GM12892 (cell line): ENCODE data around the gene DGKB.

Experiments used
- POLR2A ChIP-seq: IDR thresholded peaks from 2 replicates; pipeline ENCODE4 v1.6.1; 2011; ENCODE audit warnings: low read depth, low read length, control low read depth
- POLR2AphosphoS5 ChIP-seq: IDR thresholded peaks from 2 replicates; pipeline ENCODE4 v1.6.1; 2011; ENCODE audit warnings: low read depth, low read length, control low read depth
- TAF1 ChIP-seq: IDR thresholded peaks from 2 replicates; pipeline ENCODE4 v1.6.1; 2011; ENCODE audit warnings: low read depth, mild to moderate bottlenecking, control low read depth, low read length, borderline replicate concordance

- TF ChIP-seq TAF1 (no peak), POLR2AphosphoS5 (no peak), POLR2A (no peak)
Observed at GRCh38 chr7:14734839-14735321, 167.7 kb downstream of the DGKB start.
